Erythroblast (primary cell): ENCODE measurements around the gene ABCA7.

Experiments used
- GATA1 ChIP-seq: IDR thresholded peaks from 2 replicates; pipeline ENCODE4 v1.6.1; 2011; ENCODE audit warnings: low read depth, mild to moderate bottlenecking, control low read depth, low read length, moderate library complexity
- POLR2A ChIP-seq: IDR thresholded peaks from 2 replicates; pipeline ENCODE4 v1.6.1; 2011; ENCODE audit warnings: mild to moderate bottlenecking, low read length

DNA sequence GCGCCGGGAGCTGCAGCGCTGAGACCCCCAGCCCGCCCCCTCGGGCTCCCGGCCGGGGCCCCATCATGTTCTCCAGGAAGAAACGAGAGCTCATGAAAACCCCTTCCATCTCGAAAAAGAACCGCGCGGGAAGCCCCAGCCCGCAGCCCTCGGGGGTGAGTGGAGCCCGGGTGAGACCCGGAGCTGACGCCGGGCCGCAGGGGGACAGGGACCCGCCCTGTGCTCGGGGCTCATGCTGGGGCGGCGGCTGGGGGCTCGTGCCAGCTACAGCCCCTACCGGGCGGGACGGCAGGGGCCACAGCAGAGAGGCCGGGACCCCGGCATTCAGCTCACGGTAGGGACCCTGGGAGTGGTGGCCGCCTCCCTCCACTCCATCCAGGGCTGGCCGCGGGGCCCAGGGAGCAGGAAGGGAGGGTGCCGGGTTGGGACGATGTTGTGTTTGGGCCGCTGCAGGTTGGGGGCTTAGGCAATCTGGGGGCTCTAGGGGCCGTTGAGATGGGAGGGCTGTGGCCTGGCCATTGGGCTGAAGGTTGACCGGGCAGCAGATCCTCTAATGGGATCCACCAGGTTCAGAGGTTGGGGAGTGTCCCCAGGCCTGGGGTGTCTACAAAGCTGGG is 27.5 kb downstream of the ABCA7 start:
- TF ChIP-seq POLR2A (no peak), GATA1 (no peak)
